Keratinocyte (primary cell): ENCODE data around the gene PELI1.

Source experiments
- EZH2 ChIP-seq: IDR thresholded peaks from one replicate; pipeline ENCODE4 v1.6.1; 2012; ENCODE audit warnings: inconsistent platforms, mild to moderate bottlenecking, low read length, moderate library complexity
- TF ChIP-seq, protein P1 (sequence below), 3 experiments: IDR thresholded peaks in 1 of 3; conservative IDR thresholded peaks in 1 of 3; optimal IDR thresholded peaks in 1 of 3; 2 replicates in 2 of 3; 3 replicates in 1 of 3; pipeline versions ENCODE3 to v1.5.1; 2011; ENCODE audit warnings: low read length in 3 of 3, mild to moderate bottlenecking in 3 of 3, moderate library complexity in 2 of 3, control low read depth in 1 of 3, inconsistent platforms in 1 of 3; ENCODE audit not compliant: insufficient read depth in 2 of 3; ENCODE audit errors: extremely low read depth in 1 of 3

- TF ChIP-seq, protein P1, sequence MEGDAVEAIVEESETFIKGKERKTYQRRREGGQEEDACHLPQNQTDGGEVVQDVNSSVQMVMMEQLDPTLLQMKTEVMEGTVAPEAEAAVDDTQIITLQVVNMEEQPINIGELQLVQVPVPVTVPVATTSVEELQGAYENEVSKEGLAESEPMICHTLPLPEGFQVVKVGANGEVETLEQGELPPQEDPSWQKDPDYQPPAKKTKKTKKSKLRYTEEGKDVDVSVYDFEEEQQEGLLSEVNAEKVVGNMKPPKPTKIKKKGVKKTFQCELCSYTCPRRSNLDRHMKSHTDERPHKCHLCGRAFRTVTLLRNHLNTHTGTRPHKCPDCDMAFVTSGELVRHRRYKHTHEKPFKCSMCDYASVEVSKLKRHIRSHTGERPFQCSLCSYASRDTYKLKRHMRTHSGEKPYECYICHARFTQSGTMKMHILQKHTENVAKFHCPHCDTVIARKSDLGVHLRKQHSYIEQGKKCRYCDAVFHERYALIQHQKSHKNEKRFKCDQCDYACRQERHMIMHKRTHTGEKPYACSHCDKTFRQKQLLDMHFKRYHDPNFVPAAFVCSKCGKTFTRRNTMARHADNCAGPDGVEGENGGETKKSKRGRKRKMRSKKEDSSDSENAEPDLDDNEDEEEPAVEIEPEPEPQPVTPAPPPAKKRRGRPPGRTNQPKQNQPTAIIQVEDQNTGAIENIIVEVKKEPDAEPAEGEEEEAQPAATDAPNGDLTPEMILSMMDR (optimal IDR thresholded peaks at IDR 0.05 in 1 of 3, IDR thresholded peaks at IDR 0.05 in 1 of 3, conservative IDR thresholded peaks at IDR 0.05 in 1 of 3; ENCODE audit: extremely low read depth in 1 of 3, insufficient read depth in 2 of 3, low read length in 3 of 3): no peak
- TF ChIP-seq EZH2: no peak
These were observed 81.4 kb downstream of the PELI1 start for GRCh38 chr2:64062840-64063239.
